ENCODE data around the gene ZNHIT6.

- TF ChIP-seq POLR2AphosphoS5 (IDR thresholded peaks at IDR 0.05; ENCODE audit: low read depth, low read length) (no peak), REST (IDR thresholded peaks at IDR 0.05; ENCODE audit: insufficient read depth in 1 of 2, low read depth in 2 of 2, low read length in 2 of 2) (no peak), SIN3A (IDR thresholded peaks at IDR 0.05; ENCODE audit: borderline replicate concordance, insufficient read depth, low read length) (no peak)
Measured at GRCh38 chr1:85708829-85709227, 595 bp upstream of the ZNHIT6 start.

Measured in PFSK-1 (cell line).